Cerebellar nuclear complex (tissue), 1 donor: ENCODE measurements around the gene GIT2.
"Not testable (repeated sequence)": the region's sequence is repeated elsewhere in the genome, so short reads cannot be mapped to it uniquely, and the experiment has no call there.

Source experiments
- DNase-seq, 2 experiments: peaks; one replicate each; lab custom pipeline; 2025; lab: John Stamatoyannopoulos, UW

GIT2 gene

DNA sequence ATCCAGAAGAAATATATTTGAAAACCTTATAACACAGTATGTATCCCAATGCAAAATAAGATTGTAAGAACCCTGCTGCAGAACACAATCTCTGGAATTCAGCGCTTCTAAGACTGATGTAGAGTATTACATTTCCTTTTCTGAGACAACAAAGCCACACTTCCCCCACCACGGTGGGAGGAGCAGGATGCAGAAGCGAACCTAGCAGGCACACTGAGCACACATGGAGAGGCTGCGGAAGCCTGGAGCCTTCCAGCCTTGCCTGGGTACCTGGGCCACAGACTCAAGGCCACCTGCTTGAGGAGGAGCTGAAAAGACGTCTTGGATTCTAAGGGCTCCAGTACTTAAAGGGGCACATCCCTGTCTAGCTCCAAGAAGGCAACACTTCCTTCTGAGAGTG lies 49.7 kb downstream of the GIT2 start:
- DNase-seq: no peak

- no peak for DNase-seq
Observed at GRCh38 chr12:109944561-109945359, 51.4 kb downstream of the GIT2 start.

- DNase-seq: no peak
Observed at GRCh38 chr12:109943811-109944210, 52.4 kb downstream of the GIT2 start.

- DNase-seq: no peak
Observed at GRCh38 chr12:109940339-109940923, 55.7 kb downstream of the GIT2 start.

- no peak for DNase-seq
Observed at GRCh38 chr12:109939504-109939903, 56.7 kb downstream of the GIT2 start.

GRCh38 chr12:109938947-109939346 lies 57.2 kb downstream of the GIT2 start:
- no peak for DNase-seq

GRCh38 chr12:109937371-109937770 lies 58.8 kb downstream of the GIT2 start:
- no peak for DNase-seq

GRCh38 chr12:109934026-109934425 lies 62.1 kb downstream of the GIT2 start:
- DNase-seq: no peak

GRCh38 chr12:109932878-109933503 lies 63.2 kb downstream of the GIT2 start:
- DNase-seq: no peak

GRCh38 chr12:109931143-109931542 lies 65.0 kb downstream of the GIT2 start:
- DNase-seq: no peak

DNA sequence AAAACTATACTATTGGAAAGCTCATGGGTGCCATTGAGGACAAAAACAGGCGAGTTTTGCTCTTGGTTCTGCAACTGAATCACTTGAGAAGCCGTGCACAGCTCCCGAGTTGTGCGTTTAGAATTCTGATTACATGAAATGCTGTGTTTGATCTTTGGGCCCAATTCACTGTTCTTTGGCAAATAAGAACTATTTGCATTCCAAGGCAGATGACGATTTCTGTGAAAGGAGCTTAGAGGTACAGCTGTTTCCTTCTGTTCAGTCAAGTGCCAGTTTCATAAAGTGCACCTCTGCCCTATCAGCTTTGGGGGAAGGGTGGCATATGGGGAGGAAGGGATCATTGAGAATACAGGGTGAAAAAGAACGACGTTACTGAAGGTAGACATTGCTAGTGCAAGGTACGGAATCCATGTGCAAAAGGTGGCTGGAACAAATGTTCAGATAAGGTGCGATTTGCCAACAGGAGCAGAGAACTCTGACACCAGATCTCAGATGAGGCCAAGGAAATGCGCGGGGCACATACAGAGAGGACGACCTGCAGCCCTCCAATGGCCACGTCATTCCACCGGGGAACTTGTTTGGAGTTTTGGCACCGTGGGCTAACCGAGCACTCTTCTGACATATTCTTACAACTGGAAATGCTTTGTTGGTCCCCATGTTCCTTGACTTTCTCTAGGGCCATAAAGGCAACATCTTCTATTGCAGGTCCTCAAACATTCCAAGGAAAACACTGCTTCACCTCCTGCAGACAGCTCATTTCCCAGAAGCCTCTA lies 66.0 kb downstream of the GIT2 start:
- DNase-seq: no peak

GRCh38 chr12:109929326-109929725 lies 66.8 kb downstream of the GIT2 start:
- not testable (repeated sequence) for DNase-seq

GRCh38 chr12:109928058-109928656 lies 68.0 kb downstream of the GIT2 start:
- no peak for DNase-seq

DNA sequence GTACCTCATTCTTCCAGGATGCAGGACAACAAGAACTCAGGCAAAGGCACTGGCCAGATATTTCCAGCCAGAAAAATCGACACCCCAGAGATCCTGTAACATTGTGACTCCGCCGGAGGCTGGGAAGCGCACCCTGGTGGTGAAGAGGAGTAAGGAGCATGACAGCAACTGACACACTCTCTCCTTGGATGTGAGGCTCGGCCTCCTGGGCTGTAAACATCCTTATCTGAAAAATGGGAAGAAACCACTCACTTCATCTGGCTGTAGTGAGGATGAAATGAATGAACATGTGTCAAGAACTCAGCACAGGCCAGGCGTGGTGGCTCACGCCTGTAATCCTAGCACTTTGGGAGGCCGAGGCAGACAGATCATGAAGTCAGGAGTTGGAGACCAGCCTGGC lies 68.5 kb downstream of the GIT2 start:
- no peak for DNase-seq

DNA sequence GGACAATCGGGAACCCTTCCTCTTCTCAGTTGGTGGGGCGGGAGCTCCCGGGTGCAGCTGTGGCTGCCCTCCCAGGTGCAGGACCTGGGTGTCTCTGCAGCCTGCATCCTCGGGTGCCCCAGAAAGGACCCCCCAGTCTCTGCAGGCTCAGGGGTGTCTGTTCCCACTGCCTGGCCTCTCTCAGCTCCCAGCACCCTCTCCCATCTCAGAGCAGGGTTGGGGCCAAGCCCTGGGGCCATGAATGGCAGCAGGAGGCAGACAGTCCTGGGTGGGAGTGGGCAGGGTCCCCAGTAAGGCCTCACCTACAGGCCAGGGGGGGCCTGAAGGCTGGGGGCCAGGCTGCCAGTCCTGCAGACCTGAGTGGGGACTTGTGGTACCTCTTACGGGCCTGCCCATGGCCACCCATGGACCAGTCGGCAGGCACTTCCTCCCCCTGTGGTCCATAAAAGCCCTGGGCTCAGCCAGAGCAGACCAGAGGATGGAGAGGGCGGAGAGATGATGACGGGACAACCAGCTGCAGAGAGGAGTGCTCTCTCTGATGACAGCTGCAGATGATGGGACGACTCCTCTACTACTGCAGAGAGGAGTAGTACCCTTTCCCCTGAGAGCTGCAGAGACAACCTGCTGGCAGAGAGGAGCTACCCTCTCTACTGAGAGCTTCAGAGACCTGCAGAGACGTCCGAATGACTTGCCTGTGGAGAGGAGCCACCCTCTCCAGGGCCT lies 69.5 kb downstream of the GIT2 start:
- DNase-seq: no peak

DNA sequence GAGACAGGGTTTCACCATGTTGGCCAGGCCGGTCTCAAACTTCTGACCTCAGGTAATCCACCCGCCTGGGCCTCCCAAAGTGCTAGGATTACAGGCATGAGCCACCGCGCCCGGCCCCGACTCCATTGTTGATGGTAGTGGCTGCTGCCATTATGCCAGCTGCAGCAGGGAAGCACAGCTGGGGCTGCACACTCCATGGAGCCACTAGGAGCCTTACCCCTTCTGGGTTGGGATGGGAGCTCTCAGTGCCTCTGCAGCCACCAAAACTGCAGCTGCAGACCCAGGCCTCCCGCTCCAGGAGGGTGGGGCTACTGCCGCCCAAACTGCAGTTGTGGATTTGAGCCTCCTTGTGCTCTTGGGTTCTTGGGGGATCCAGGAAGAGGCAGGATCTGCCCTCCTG lies 70.2 kb downstream of the GIT2 start:
- DNase-seq: no peak

GRCh38 chr12:109925185-109925840 lies 70.9 kb downstream of the GIT2 start:
- no peak for DNase-seq

GRCh38 chr12:109923481-109924245 lies 72.5 kb downstream of the GIT2 start:
- DNase-seq: no peak

- no peak for DNase-seq
Observed at GRCh38 chr12:109923038-109923437, 73.1 kb downstream of the GIT2 start.

DNA sequence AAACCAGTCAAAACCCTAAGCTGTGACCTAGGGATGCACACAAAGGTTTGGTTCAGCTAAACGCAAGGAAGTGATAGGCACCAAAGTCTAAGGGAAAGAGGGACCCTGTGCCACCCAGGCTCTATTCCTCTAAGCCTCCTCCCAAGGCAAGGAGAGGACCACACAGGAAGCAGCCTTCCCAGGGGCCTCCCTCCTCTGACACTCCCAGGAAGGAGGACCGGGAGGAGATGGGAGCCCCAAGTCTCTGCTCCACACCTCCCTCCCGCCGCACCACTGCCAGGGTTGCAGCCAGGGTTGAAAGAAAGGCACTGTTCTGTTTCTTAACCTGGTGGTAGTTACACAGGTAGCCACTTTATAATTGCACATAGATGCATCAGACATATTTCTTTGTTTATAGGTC lies 74.2 kb downstream of the GIT2 start:
- no peak for DNase-seq
